Neural progenitor cell (in vitro differentiated cells): Measurements from ENCODE around the gene DBP. TPM values are rescaled to one million over a fixed set of nuclear protein-coding genes. Genes with fewer than 3 reads are reported as not detected.

Source experiments
- DNase-seq: peaks from one replicate; pipeline ENCODE4 v3.0.0-alpha.2; 2016; ENCODE audit warnings: low spot score
- H2AFZ ChIP-seq: fragments of 200-600 bp; sonication (generic); replicated peaks from 2 replicates; pipeline ENCODE4 v1.6.1; 2016; ENCODE audit warnings: antibody characterized with exemption
- H3F3A ChIP-seq: fragments of 200-600 bp; sonication (generic); 2 replicates; pipeline ENCODE4 v1.6.1; 2016; ENCODE audit warnings: antibody characterized with exemption, low read depth
- H3K27ac ChIP-seq: fragments of 200-600 bp; sonication (generic); 2 replicates; pipeline ENCODE4 v1.5.1; 2016; ENCODE audit warnings: mild to moderate bottlenecking
- H3K27me3 ChIP-seq: fragments of 200-600 bp; sonication (generic); 2 replicates; pipeline ENCODE4 v1.6.1; 2016; ENCODE audit warnings: mild to moderate bottlenecking, moderate library complexity
- H3K36me3 ChIP-seq: fragments of 200-600 bp; sonication (generic); 2 replicates; pipeline ENCODE4 v1.5.1; 2016
- H3K4me1 ChIP-seq: fragments of 200-600 bp; sonication (generic); 2 replicates; pipeline ENCODE4 v1.6.1; 2016; ENCODE audit warnings: mixed run types
- H3K4me2 ChIP-seq: fragments of 200-600 bp; sonication (generic); 2 replicates; pipeline ENCODE4 v1.6.1; 2016
- H3K4me3 ChIP-seq: fragments of 200-600 bp; sonication (generic); 2 replicates; pipeline ENCODE4 v1.5.1; 2016
- H3K79me2 ChIP-seq: fragments of 200-600 bp; sonication (generic); 2 replicates; pipeline ENCODE4 v1.6.1; 2016; ENCODE audit warnings: low read depth
- H3K9ac ChIP-seq: fragments of 200-600 bp; sonication (generic); 2 replicates; pipeline ENCODE4 v1.6.1; 2016
- H3K9me3 ChIP-seq: fragments of 200-600 bp; sonication (generic); 2 replicates; pipeline ENCODE4 v1.5.1; 2016; ENCODE audit warnings: low read depth
- H4K20me1 ChIP-seq: fragments of 200-600 bp; sonication (generic); 2 replicates; pipeline ENCODE4 v1.6.1; 2016; ENCODE audit warnings: low read depth
- H3K27ac Mint-ChIP-seq: 3 replicates; pipeline ENCODE4 v1.8.0; 2021; ENCODE audit warnings: mixed read lengths
- H3K27me3 Mint-ChIP-seq: 2 replicates; pipeline ENCODE4 v1.8.0; 2022; ENCODE audit warnings: low read depth, mild to moderate bottlenecking, inconsistent platforms, moderate library complexity, mixed read lengths; ENCODE audit not compliant: insufficient read depth
- H3K36me3 Mint-ChIP-seq: 3 replicates; pipeline ENCODE4 v1.8.0; 2021; ENCODE audit warnings: mixed read lengths
- H3K4me1 Mint-ChIP-seq: 3 replicates; pipeline ENCODE4 v1.8.0; 2021; ENCODE audit warnings: mixed read lengths
- H3K4me3 Mint-ChIP-seq: 3 replicates; pipeline ENCODE4 v1.8.0; 2021; ENCODE audit warnings: mild to moderate bottlenecking, moderate library complexity, mixed read lengths
- H3K9me3 Mint-ChIP-seq: 3 replicates; pipeline ENCODE4 v1.8.0; 2020; ENCODE audit warnings: mixed read lengths
- CTCF ChIP-seq: fragments of 200-600 bp; sonication (generic); IDR thresholded peaks from 2 replicates; pipeline ENCODE4 v1.5.1; 2017; ENCODE audit warnings: antibody characterized with exemption, mild to moderate bottlenecking
- EZH2 ChIP-seq: fragments of 200-600 bp; sonication (generic); IDR thresholded peaks from 2 replicates; pipeline ENCODE4 v1.6.1; 2017; ENCODE audit warnings: antibody characterized with exemption, mild to moderate bottlenecking, moderate library complexity
- EZH2phosphoT487 ChIP-seq: fragments of 200-600 bp; sonication (generic); IDR thresholded peaks from 2 replicates; pipeline ENCODE4 v1.6.1; 2017; ENCODE audit warnings: antibody characterized with exemption
- total RNA-seq: library from RNA; depleted of rRNA; stranded (reverse); fragments of >200 nt; gene quantifications from 2 replicates; pipeline ENCODE4 v1.2.3, GENCODE V29; 2015; ENCODE audit warnings: low replicate concordance

Gene DBP
- total RNA-seq, 1 donor from 2014 or later = 7.4 TPM

GRCh38 chr19:48603001-48603400 lies 34.2 kb downstream of the DBP start:
- H2AFZ ChIP-seq = no peak overlapping the region
- peaks cover 4% of the 10 kb centered on the region for H3K4me1 Mint-ChIP-seq
- H3K27me3 Mint-ChIP-seq = peaks cover 4% of the 10 kb centered on the region
- no peak overlapping the region for H3K4me3 ChIP-seq
- H4K20me1 ChIP-seq = no peaks in the 10 kb centered on the region
- no peak overlapping the region for H3K27ac ChIP-seq
- H3K9ac ChIP-seq = no peak overlapping the region
- H3K27me3 ChIP-seq = no peaks in the 10 kb centered on the region
- no peak overlapping the region for H3K4me3 Mint-ChIP-seq
- H3K4me2 ChIP-seq = no peak overlapping the region
- H3K9me3 ChIP-seq = no peaks in the 10 kb centered on the region
- no peaks in the 10 kb centered on the region for H3K79me2 ChIP-seq
- no peaks in the 10 kb centered on the region for H3K9me3 Mint-ChIP-seq
- no peaks in the 10 kb centered on the region for H3K36me3 Mint-ChIP-seq
- no peaks in the 10 kb centered on the region for H3K36me3 ChIP-seq
- no peaks in the 10 kb centered on the region for H3F3A ChIP-seq
- H3K27ac Mint-ChIP-seq = no peak overlapping the region
- TF ChIP-seq CTCF (no peak), EZH2phosphoT487 (no peak), EZH2 (no peak)
- no peaks in the 10 kb centered on the region for H3K4me1 ChIP-seq
- DNase-seq = no peak

- H3K27me3 Mint-ChIP-seq = peaks cover 4% of the 10 kb centered on the region
- Histone ChIP-seq H3K9me3 (no peaks in the 10 kb centered on the region), H3F3A (no peaks in the 10 kb centered on the region), H4K20me1 (no peaks in the 10 kb centered on the region), H3K4me2 (no peak overlapping the region), H2AFZ (no peak overlapping the region), H3K27me3 (no peaks in the 10 kb centered on the region), H3K79me2 (no peaks in the 10 kb centered on the region), H3K4me1 (no peaks in the 10 kb centered on the region), H3K36me3 (no peaks in the 10 kb centered on the region), H3K9ac (no peak overlapping the region), H3K4me3 (no peak overlapping the region), H3K27ac (no peak overlapping the region)
- H3K9me3 Mint-ChIP-seq = no peaks in the 10 kb centered on the region
- TF ChIP-seq EZH2 = no peak
- no peak for TF ChIP-seq EZH2phosphoT487
- TF ChIP-seq CTCF = no peak
- H3K4me1 Mint-ChIP-seq = peaks cover 4% of the 10 kb centered on the region
- DNase-seq = no peak
- H3K4me3 Mint-ChIP-seq = no peak overlapping the region
- no peaks in the 10 kb centered on the region for H3K36me3 Mint-ChIP-seq
- no peak overlapping the region for H3K27ac Mint-ChIP-seq
Measured at GRCh38 chr19:48600679-48601417, 36.3 kb downstream of the DBP start.

DNA sequence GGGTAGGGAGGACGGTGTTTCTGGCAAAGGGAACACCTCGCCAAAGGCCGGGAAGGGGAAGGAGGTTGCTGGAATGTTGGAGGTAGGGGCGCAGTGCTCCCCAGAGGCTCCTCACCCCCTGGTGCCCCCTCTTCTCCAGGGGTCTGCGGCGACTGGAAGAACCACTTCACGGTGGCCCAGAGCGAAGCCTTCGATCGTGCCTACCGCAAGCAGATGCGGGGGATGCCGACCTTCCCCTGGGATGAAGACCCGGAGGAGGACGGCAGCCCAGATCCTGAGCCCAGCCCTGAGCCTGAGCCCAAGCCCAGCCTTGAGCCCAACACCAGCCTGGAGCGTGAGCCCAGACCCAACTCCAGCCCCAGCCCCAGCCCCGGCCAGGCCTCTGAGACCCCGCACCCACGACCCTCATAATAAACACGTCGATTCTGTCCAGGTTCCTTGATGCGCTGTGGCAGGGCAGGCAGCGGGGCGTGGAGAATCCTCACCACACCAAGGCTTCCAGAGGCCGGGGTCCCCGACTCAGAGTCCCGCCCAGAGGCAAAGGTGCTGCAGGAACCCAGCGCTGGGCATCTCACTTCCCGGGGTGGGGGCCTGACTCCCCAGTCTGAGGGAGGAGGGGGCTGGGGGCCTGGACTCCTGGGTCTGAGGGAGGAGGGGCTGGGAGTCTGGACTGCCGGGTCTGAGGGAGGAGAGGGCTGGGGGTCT lies 38.0 kb downstream of the DBP start:
- Histone ChIP-seq H3F3A (no peaks in the 10 kb centered on the region), H2AFZ (no peak overlapping the region), H3K9me3 (no peaks in the 10 kb centered on the region), H4K20me1 (no peaks in the 10 kb centered on the region), H3K4me3 (no peak overlapping the region), H3K27ac (no peak overlapping the region), H3K9ac (no peak overlapping the region), H3K79me2 (no peaks in the 10 kb centered on the region), H3K4me1 (no peaks in the 10 kb centered on the region), H3K4me2 (no peak overlapping the region), H3K27me3 (no peaks in the 10 kb centered on the region), H3K36me3 (no peaks in the 10 kb centered on the region)
- Mint-ChIP-seq H3K4me1 (peaks cover 4% of the 10 kb centered on the region), H3K36me3 (no peaks in the 10 kb centered on the region), H3K27me3 (peaks cover 7% of the 10 kb centered on the region), H3K4me3 (no peak overlapping the region), H3K27ac (no peak overlapping the region), H3K9me3 (no peaks in the 10 kb centered on the region)
- no peak for DNase-seq
- TF ChIP-seq EZH2phosphoT487 = no peak
- TF ChIP-seq CTCF = no peak
- TF ChIP-seq EZH2 = no peak
